Measurements from ENCODE around the gene DACH1. TPM values are rescaled to one million over a fixed set of nuclear protein-coding genes. Genes with fewer than 3 reads are reported as not detected.

DACH1 gene
- total RNA-seq, 1 experiment from 2014 or later: 1.2 TPM

DNA sequence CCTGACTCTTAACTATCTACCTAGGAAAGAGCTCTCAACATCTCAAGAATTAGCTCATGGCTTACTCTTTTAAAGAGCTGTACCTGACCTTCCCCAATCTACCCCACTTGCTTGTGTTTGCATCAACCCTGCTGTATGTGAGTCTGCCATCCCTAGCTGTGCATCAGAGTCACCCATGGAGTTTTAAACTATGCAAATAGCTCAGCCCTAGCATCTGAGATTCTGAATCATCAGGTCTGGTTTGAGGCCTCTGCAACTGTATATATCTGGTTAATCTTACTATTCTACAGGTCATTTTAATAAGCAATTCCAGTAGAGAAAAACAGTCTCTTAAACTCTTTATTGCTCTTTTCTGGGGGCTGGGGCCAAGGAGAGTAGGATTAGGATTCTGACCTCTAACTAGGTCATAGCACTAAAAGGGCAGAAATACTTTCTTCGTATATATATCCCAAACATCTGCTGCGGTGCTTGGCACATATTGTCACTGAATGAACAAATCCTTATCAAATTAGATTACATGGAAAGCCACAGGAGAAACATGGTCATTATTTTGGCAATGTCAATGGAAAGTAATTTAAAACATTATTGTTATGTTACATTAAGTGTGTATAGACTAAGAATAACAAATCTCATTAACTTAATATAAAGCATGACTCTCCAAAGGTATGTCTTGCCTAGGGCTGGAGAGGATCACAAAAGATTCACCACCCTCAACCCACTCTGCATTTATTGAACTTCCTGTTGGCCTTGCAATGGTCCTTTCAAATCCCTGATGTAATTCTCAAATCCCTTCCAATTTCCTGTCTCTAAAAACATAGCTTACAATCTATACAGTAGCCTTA lies 232.2 kb downstream of the DACH1 start:
- Mint-ChIP-seq H3K9me3 (ENCODE audit: unreplicated experiment) (no peaks in the 10 kb centered on the region), H3K4me1 (ENCODE audit: low read depth, unreplicated experiment) (no peaks in the 10 kb centered on the region), H3K27ac (ENCODE audit: unreplicated experiment) (no peak overlapping the region), H3K27me3 (ENCODE audit: insufficient read depth, unreplicated experiment) (no peaks in the 10 kb centered on the region), H3K36me3 (ENCODE audit: insufficient read depth, unreplicated experiment) (no peaks in the 10 kb centered on the region), H3K4me3 (ENCODE audit: unreplicated experiment) (no peak overlapping the region)
- intact Hi-C loops (cut with micrococcal nuclease; ENCODE audit: unreplicated experiment): no loop called here
- Histone ChIP-seq H3K4me3 (ENCODE audit: low read depth, low read length) (no peak overlapping the region), H3K4me1 (no peaks in the 10 kb centered on the region; the same call in 1 of the 2 replicates), H3K9me3 (no peaks in the 10 kb centered on the region), H3K27me3 (replicated peaks; ENCODE audit: control insufficient read depth, insufficient read depth, low read length) (no peaks in the 10 kb centered on the region), H3K36me3 (ENCODE audit: control insufficient read depth, insufficient read depth, low read length) (no peaks in the 10 kb centered on the region)
- TF ChIP-seq, protein P1, sequence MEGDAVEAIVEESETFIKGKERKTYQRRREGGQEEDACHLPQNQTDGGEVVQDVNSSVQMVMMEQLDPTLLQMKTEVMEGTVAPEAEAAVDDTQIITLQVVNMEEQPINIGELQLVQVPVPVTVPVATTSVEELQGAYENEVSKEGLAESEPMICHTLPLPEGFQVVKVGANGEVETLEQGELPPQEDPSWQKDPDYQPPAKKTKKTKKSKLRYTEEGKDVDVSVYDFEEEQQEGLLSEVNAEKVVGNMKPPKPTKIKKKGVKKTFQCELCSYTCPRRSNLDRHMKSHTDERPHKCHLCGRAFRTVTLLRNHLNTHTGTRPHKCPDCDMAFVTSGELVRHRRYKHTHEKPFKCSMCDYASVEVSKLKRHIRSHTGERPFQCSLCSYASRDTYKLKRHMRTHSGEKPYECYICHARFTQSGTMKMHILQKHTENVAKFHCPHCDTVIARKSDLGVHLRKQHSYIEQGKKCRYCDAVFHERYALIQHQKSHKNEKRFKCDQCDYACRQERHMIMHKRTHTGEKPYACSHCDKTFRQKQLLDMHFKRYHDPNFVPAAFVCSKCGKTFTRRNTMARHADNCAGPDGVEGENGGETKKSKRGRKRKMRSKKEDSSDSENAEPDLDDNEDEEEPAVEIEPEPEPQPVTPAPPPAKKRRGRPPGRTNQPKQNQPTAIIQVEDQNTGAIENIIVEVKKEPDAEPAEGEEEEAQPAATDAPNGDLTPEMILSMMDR (IDR thresholded peaks at IDR 0.05; ENCODE audit: insufficient read depth in 1 of 2, low read depth in 1 of 2, low read length in 1 of 2, severe bottlenecking in 1 of 2, unreplicated experiment in 1 of 2): no peak
- no TSS peak for BruUV-seq (replicated peaks)
- DNase-seq: no peak
- ChIA-PET POLR2A (no interaction called here), CTCF (no interaction called here)

DNA sequence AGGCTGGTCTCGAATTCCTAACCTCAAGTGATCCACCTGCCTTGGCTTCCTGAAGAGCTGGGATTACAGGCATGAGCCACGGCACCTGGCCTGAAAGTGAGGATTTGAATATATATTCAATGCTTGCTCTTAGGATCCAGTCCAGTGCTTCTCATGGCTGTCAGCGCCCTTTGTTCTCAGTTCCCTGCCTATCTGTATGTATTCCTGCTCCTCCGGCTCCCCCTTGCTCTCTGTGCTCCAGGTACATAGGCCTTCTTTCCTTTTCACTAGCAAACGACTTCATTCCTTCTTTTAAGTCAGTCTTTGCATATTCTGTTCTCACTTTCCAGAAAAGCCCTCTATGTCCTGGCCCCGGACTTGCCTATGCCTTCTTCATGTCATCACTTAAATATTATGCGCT lies 232.8 kb downstream of the DACH1 start:
- Histone ChIP-seq H3K4me3 (ENCODE audit: low read depth, low read length) (no peak overlapping the region), H3K4me1 (no peaks in the 10 kb centered on the region; the same call in 1 of the 2 replicates), H3K36me3 (ENCODE audit: control insufficient read depth, insufficient read depth, low read length) (no peaks in the 10 kb centered on the region), H3K9me3 (no peaks in the 10 kb centered on the region), H3K27me3 (replicated peaks; ENCODE audit: control insufficient read depth, insufficient read depth, low read length) (no peaks in the 10 kb centered on the region)
- Mint-ChIP-seq H3K9me3 (ENCODE audit: unreplicated experiment) (no peaks in the 10 kb centered on the region), H3K27ac (ENCODE audit: unreplicated experiment) (no peak overlapping the region), H3K4me3 (ENCODE audit: unreplicated experiment) (no peak overlapping the region), H3K4me1 (ENCODE audit: low read depth, unreplicated experiment) (no peaks in the 10 kb centered on the region), H3K27me3 (ENCODE audit: insufficient read depth, unreplicated experiment) (no peaks in the 10 kb centered on the region), H3K36me3 (ENCODE audit: insufficient read depth, unreplicated experiment) (no peaks in the 10 kb centered on the region)
- DNase-seq: no peak
- no TSS peak for BruUV-seq (replicated peaks)
- POLR2A ChIA-PET: no interaction called here
- TF ChIP-seq, protein P1 (IDR thresholded peaks at IDR 0.05; ENCODE audit: insufficient read depth in 1 of 2, low read depth in 1 of 2, low read length in 1 of 2, severe bottlenecking in 1 of 2, unreplicated experiment in 1 of 2): no peak
- CTCF ChIA-PET: no interaction called here
- intact Hi-C loops (cut with micrococcal nuclease; ENCODE audit: unreplicated experiment): no loop called here

DNA sequence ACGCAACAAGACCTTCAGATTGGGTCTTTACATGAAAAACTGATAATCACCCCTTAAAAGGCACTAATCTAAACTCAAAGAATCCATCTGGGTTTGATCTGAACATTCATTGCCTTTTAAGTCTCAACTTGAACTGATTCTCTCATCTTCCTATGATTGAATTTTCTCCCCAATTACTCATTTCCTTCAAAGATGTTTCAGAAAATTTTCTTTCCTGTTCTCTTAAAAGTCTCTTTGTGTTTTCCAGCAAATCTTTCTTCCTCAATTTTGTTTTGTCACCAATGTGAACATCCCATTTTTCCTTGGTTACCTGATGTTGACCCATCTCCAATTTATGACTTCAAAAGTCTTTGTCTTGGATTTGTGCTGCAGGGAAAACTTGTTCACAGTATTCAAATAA lies 234.3 kb downstream of the DACH1 start:
- Mint-ChIP-seq H3K27me3 (ENCODE audit: insufficient read depth, unreplicated experiment) (no peaks in the 10 kb centered on the region), H3K4me1 (ENCODE audit: low read depth, unreplicated experiment) (peaks cover 2% of the 10 kb centered on the region), H3K27ac (ENCODE audit: unreplicated experiment) (no peak overlapping the region), H3K36me3 (ENCODE audit: insufficient read depth, unreplicated experiment) (no peaks in the 10 kb centered on the region), H3K9me3 (ENCODE audit: unreplicated experiment) (no peaks in the 10 kb centered on the region), H3K4me3 (ENCODE audit: unreplicated experiment) (no peak overlapping the region)
- H3K36me3 ChIP-seq (ENCODE audit: control insufficient read depth, insufficient read depth, low read length): no peaks in the 10 kb centered on the region
- ChIA-PET POLR2A (no interaction called here), CTCF (no interaction called here)
- TF ChIP-seq, protein P1 (IDR thresholded peaks at IDR 0.05; ENCODE audit: insufficient read depth in 1 of 2, low read depth in 1 of 2, low read length in 1 of 2, severe bottlenecking in 1 of 2, unreplicated experiment in 1 of 2): no peak
- no peak overlapping the region for H3K4me3 ChIP-seq (ENCODE audit: low read depth, low read length)
- no peaks in the 10 kb centered on the region for H3K9me3 ChIP-seq
- no peaks in the 10 kb centered on the region; the same call in 1 of the 2 replicates for H3K4me1 ChIP-seq
- no TSS peak for BruUV-seq (replicated peaks)
- intact Hi-C loops (cut with micrococcal nuclease; ENCODE audit: unreplicated experiment): no loop called here
- DNase-seq: no peak
- no peaks in the 10 kb centered on the region for H3K27me3 ChIP-seq (replicated peaks; ENCODE audit: control insufficient read depth, insufficient read depth, low read length)

Data from Caco-2 (cell line).